GM18502 (cell line): ENCODE data around the gene AZIN2.
A peak's percentile ranks its signal among the peaks of the same experiment; 100 is the strongest.
"Not testable (repeated sequence)": the region's sequence is repeated elsewhere in the genome, so short reads cannot be mapped to it uniquely, and the experiment has no call there.

ENCODE experiments used
- ATAC-seq: cut with Tn5 transposase; IDR thresholded peaks from one replicate; pipeline ENCODE4 v1.9.1; 2021; ENCODE audit warnings: mild to moderate bottlenecking; ENCODE audit not compliant: unreplicated experiment, poor library complexity

AZIN2 gene

DNA sequence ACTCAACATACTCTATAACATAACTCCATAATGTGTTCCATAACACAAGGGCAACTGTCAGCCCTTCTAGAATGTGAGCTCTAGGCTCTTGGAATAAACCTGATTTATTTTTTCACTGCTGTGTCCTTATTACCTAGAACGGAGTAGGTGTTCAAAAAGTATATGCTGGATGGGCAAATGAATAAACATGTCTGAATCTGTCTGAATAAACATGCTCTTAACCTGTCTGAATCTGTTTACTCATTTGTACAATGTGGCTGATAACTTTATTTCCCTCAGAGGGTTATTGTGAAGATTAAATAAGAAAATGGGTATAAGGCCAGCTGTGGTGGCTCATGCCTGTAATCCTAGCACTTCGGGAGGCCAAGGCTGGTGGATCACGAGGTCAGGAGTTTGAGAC lies 42.3 kb downstream of the AZIN2 start:
- ATAC-seq = no peak

DNA sequence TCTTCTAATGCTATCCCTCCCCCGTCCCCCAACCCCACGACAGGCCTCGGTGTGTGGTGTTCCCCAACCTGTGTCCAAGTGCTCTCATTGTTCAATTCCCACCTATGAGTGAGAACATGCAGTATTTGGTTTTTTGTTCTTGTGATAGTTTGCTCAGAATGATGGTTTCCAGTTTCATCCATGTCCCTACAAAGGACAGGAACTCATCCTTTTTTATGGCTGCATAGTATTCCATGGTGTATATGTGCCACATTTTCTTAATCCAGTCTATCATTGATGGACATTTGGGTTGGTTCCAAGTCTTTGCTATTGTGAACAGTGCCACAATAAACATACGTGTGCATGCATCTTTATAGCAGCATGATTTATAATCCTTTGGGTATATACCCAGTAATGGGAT lies 43.7 kb downstream of the AZIN2 start:
- ATAC-seq = not testable (repeated sequence)

DNA sequence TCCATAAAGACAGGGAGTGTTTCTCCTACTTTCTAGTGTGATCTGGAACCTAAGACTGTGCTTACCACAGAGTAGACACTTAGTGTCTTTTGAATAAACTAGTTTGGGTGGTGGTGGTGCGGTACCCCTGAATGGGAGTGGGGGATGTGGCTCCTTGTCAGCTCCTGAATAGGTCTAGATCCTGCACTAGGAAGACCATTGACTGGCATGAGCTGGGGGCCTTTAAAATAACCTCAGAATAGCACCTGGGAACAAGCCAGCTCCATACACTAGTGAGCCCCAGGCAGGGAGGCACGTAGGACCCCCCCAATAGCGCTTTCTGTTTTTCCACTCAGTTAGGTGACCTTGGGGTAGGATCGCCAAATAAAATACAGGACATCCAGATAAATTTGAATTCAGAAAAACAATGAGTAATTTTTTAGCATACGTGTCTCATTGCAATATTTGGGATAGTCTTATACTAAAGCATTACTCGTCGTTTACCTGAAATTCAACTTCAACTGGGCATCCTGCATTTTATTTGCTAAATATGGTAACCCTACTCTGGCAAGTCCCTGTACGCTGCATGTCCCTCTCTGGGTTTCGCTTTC lies 45.6 kb downstream of the AZIN2 start:
- no peak for ATAC-seq

DNA sequence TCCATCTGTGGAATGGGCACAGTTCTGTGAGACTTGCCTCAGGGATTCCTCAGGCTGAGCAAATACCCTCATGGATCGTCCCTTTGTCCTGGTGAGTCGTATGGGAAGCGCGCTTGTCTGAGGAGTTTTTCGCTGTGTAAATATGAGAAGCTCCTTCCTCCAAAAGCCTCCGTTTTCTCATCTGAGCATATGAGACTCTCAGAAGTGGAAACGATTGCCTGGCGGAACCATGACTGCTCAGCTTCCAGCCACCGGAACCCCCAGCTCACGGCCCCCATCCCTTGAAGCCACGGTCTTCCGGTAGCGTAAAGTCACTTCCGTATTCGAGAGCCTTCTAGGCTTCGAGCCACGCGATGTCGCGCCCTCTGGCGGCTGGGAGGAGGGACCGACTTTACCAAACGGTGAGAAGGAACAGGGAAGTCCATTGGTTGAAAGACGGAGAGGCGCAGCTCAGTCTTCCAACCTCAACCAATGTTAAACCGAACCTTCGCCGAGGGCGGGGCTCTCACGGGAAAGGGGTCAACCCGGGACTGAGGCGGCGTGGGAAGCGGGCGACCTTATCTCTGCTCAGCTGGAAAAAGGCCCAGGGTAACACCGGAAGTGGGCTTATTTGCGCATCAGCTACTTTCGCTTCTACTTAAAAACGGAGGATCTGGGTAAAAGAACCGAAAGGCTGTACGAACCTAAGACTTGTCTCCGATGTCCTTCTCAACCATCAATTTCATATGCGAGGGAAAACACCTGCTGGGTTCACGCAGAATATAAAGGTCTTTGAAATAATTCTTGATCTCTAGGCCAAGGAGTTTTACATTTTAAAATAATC lies 46.3 kb downstream of the AZIN2 start:
- ATAC-seq = peak; percentile 93

- no peak for ATAC-seq
These were observed 47.8 kb downstream of the AZIN2 start for GRCh38 chr1:33128781-33129180.

- no peak for ATAC-seq
These were observed 49.3 kb downstream of the AZIN2 start for GRCh38 chr1:33130297-33130696.

GRCh38 chr1:33131191-33131590 lies 50.2 kb downstream of the AZIN2 start:
- ATAC-seq = no peak

- ATAC-seq = no peak
These were observed 51.6 kb downstream of the AZIN2 start for GRCh38 chr1:33132549-33132948.

GRCh38 chr1:33133478-33134105 lies 52.6 kb downstream of the AZIN2 start:
- no peak for ATAC-seq

GRCh38 chr1:33136041-33136440 lies 55.1 kb downstream of the AZIN2 start:
- ATAC-seq = not testable (repeated sequence)

DNA sequence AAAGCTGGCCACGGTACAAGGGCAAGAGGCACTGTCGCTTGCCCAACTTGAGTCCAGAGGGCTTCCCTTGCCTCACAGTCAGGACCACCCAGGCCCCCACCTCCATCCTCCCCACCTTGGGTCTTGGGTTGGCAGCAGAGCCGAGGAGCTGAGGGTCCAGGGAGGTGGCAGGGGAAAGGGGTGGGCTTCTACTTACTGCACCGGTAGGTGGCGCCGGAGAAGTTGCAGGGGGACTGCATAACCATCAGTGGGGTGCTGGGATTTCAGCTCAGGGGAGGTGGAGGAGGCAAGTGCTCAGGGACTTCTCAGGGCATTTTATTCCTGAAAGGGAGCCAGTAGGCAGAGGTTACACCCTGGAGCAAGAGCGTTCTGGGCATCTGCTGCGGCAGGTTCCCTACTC lies 56.8 kb downstream of the AZIN2 start:
- ATAC-seq = no peak

GRCh38 chr1:33140153-33141149 lies 59.5 kb downstream of the AZIN2 start:
- no peak for ATAC-seq

DNA sequence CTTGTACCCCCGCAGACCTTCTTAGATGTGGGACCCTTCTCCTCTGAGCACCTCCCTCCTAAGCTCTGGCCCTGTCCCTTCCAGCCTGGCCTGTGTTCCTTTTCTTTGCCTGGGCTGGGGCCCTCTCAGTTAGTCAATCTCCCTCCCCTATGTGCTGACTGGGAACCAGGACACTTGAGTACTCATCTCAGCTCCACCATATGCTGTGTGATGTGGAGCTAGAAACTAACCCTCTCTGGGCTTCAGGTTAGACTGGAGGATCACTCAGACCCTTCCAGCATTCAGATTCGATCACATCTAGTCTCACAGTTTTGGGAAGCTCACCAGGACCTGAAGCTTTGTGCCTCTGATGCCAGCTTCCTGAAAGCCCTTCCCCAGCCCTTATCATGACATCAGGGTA lies 60.3 kb downstream of the AZIN2 start:
- no peak for ATAC-seq

DNA sequence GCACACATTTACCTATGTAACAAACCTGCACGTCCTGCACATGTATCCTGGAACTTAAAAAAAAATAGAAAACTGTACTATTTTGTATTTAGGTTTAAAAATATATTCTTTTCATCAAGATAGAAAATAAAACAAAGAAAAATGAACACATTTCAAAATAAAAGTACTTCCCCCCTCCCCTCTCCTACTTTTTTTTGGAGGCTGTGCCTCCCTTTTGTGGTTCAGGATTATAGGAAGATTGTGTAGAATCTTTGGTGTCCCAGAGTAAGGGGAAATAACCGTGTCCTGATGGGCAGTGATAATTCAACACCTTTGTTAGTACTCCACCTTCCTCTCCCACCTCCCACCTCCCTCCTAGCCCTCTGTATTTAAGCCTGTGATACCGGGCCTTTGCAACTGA lies 60.8 kb downstream of the AZIN2 start:
- ATAC-seq = no peak

DNA sequence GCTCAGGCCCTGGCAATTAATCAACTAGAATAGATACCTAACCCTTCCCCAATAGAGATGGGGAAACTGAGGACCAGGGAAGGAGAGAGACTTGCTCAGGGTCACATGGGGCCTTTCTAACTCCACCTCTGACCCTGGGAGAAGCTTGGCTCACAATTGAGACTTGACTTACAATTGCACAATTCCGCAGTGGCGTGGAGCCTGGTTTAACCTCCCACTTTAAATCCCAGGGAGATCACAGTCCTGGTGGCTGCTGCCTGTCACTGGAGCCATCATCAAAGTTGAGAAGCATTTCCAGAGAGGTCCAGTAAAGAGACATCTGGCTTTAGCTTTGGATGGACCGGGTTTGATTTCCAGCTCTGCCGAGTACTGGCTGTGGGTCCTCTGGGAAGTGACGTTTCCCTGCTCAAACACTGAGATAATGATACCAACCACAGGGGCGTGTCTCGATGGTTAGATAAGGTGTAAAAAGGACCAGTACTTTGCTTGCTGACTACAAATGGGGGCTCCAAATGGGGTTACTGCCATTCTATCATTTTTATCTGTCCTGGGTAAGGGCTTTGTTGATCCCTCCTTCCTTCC lies 61.6 kb downstream of the AZIN2 start:
- no peak for ATAC-seq

DNA sequence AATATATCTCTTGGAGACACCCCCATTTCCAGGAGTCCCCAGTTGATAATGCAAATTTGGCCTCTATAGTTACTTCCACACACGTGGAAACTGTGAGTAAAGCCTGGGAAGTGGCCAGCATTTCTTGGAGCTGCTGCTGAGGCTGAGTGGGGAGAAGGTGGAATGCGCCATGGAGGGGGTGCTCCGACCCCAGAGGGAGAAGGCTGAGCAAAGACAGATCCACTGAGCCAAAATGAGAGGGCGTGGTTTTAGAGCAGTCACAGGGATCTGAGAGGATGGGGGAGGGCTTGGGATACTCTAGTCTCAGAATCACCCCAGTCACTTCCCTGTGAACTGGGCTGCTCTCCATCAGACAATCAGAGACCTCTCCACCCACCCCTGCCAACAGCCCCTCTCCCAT lies 62.2 kb downstream of the AZIN2 start:
- ATAC-seq = no peak

DNA sequence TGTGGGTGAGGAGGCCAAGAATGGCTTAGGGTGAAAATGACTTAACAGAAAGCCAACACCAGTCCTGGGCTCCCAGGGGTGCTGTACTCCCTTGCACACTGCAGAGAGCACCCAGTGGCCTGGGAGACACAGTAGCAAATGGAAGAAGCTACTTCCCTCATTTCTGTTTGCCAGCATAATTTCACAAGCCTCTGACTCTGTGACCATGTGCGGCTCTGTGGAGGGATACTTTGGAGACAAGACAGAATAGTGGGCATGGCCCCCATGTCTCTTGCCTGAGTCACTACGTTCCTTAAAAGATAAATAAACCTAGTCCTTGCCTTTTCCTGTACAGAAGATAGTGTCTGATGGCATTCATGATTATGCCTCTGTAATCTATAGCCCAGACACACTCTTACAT lies 62.7 kb downstream of the AZIN2 start:
- no peak for ATAC-seq

DNA sequence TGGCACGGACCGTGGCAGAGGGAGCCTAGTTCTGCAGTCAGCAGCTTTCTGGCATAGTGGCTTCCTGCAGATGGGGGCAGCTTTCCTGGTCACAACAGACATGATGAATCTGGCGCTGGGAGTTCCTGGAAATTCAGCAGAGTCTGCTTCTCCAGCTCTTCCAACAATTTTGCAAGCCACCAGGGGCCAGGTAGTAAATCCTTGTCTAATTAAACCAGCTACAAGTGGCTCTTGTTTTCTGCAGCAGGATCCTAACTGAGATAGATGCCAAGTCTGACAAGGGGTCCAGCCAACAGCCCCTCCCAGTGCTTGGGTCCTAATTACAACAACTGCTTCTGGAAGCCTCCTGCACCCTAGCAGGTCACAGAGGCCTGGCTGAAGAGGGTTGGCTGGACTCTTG lies 65.0 kb downstream of the AZIN2 start:
- ATAC-seq = no peak

GRCh38 chr1:33147275-33147996 lies 66.5 kb downstream of the AZIN2 start:
- ATAC-seq = no peak

DNA sequence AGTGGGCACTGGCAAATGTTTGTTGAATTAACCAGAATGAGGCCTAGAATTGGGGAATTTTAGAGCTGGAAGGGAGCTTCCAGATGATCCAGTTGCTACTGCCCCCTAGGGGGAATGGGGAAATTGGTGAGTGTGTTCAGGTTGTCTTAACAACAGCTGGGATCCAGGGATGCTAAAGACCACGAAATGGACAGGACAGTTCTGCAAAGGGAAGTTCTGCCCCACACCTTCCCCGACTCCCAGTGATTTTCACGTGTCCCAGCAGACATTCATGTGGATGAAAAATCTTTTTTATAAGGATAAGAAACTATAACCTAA lies 67.0 kb downstream of the AZIN2 start:
- no peak for ATAC-seq
